DMS153 (cell line): ENCODE data around the gene TANC2.
"Not testable (repeated sequence)": the region's sequence is repeated elsewhere in the genome, so short reads cannot be mapped to it uniquely, and the experiment has no call there.

Source experiments
- DNase-seq: peaks from one replicate; lab custom pipeline; 2025; lab: John Stamatoyannopoulos, UW

The TANC2 gene

GRCh38 chr17:62964506-62964905 lies 1.5 kb upstream of the TANC2 start:
- DNase-seq, result no peak

GRCh38 chr17:62965174-62965685 lies 805 bp upstream of the TANC2 start:
- no peak for DNase-seq

GRCh38 chr17:62966426-62967204 lies 580 bp downstream of the TANC2 start:
- DNase-seq, result peak; percentile 40

GRCh38 chr17:62967205-62967529 lies 1.1 kb downstream of the TANC2 start:
- no peak for DNase-seq

GRCh38 chr17:62968445-62968923 lies 2.4 kb downstream of the TANC2 start:
- DNase-seq, result peak; percentile 85

GRCh38 chr17:62970610-62971009 lies 4.6 kb downstream of the TANC2 start:
- DNase-seq, result no peak

GRCh38 chr17:62971853-62972252 lies 5.8 kb downstream of the TANC2 start:
- no peak for DNase-seq

GRCh38 chr17:62974788-62975187 lies 8.8 kb downstream of the TANC2 start:
- no peak for DNase-seq

- DNase-seq, result no peak
Observed at GRCh38 chr17:62975206-62975605, 9.2 kb downstream of the TANC2 start.

- not testable (repeated sequence) for DNase-seq
Observed at GRCh38 chr17:62976643-62977231, 10.7 kb downstream of the TANC2 start.

GRCh38 chr17:62980842-62981241 lies 14.8 kb downstream of the TANC2 start:
- DNase-seq, result no peak

- no peak for DNase-seq
Observed at GRCh38 chr17:62981933-62982332, 15.9 kb downstream of the TANC2 start.

GRCh38 chr17:62984801-62985200 lies 18.8 kb downstream of the TANC2 start:
- DNase-seq, result no peak

- DNase-seq, result no peak
Observed at GRCh38 chr17:62986549-62986948, 20.5 kb downstream of the TANC2 start.

GRCh38 chr17:62987136-62987535 lies 21.1 kb downstream of the TANC2 start:
- no peak for DNase-seq

- DNase-seq, result no peak
Observed at GRCh38 chr17:62989501-62989900, 23.5 kb downstream of the TANC2 start.

GRCh38 chr17:62994931-62995330 lies 28.9 kb downstream of the TANC2 start:
- DNase-seq, result no peak

GRCh38 chr17:62995377-62995885 lies 29.4 kb downstream of the TANC2 start:
- DNase-seq, result no peak

- DNase-seq, result no peak
Observed at GRCh38 chr17:62996221-62996620, 30.2 kb downstream of the TANC2 start.

- DNase-seq, result no peak
Observed at GRCh38 chr17:62998166-62998565, 32.1 kb downstream of the TANC2 start.

- no peak for DNase-seq
Observed at GRCh38 chr17:62998665-62999393, 32.8 kb downstream of the TANC2 start.

GRCh38 chr17:62999736-63000135 lies 33.7 kb downstream of the TANC2 start:
- DNase-seq, result peak; percentile 1
